Measurements from ENCODE around the gene NOS3. TPM values are rescaled to one million over a fixed set of nuclear protein-coding genes. Genes with fewer than 3 reads are reported as not detected.

Gene NOS3
- 10 to 100 TPM; 12.1 to 21.8 TPM for total RNA-seq
- 10 to 100 TPM in 2 of 6 donors, 1 to 10 TPM in 4; 7.5 to 11.3 (median 9.7) TPM for polyA plus RNA-seq (ENCODE audit: insufficient read length in 6 of 6)
- long read RNA-seq, donor 1, partial matches to known transcripts, result 0 of 1 reads
- long read RNA-seq, donor 1, other reads (novel, unspliced or antisense), result 0 of 1 reads
- long read RNA-seq, donor 2, partial matches to known transcripts, result 0 of 2 reads
- long read RNA-seq, donor 2, other reads (novel, unspliced or antisense), result 0 of 2 reads
- long read RNA-seq, donor 3, result 0 reads
- long read RNA-seq, donor 4, partial matches to known transcripts, result 1 of 4 reads
- long read RNA-seq, donor 4, other reads (novel, unspliced or antisense), result 0 of 4 reads
- long read RNA-seq, donor 5, partial matches to known transcripts, result 0 of 2 reads
- long read RNA-seq, donor 5, other reads (novel, unspliced or antisense), result 0 of 2 reads
- long read RNA-seq, donor 6, partial matches to known transcripts, result 0 of 3 reads
- long read RNA-seq, donor 6, other reads (novel, unspliced or antisense), result 0 of 3 reads
- long read RNA-seq, donor 7, partial matches to known transcripts, result 0 of 1 reads
- long read RNA-seq, donor 7, other reads (novel, unspliced or antisense), result 0 of 1 reads
- long read RNA-seq, donor 8, partial matches to known transcripts, result 0 of 3 reads
- long read RNA-seq, donor 8, other reads (novel, unspliced or antisense), result 0 of 3 reads
- long read RNA-seq, donor 9, result 0 reads
- long read RNA-seq, donor 10, partial matches to known transcripts, result 1 of 2 reads
- long read RNA-seq, donor 10, other reads (novel, unspliced or antisense), result 1 of 2 reads
- long read RNA-seq, donor 11, partial matches to known transcripts, result 0 of 1 reads
- long read RNA-seq, donor 11, other reads (novel, unspliced or antisense), result 0 of 1 reads
- long read RNA-seq, donor 12, partial matches to known transcripts, result 0 of 1 reads
- long read RNA-seq, donor 12, other reads (novel, unspliced or antisense), result 0 of 1 reads

DNA sequence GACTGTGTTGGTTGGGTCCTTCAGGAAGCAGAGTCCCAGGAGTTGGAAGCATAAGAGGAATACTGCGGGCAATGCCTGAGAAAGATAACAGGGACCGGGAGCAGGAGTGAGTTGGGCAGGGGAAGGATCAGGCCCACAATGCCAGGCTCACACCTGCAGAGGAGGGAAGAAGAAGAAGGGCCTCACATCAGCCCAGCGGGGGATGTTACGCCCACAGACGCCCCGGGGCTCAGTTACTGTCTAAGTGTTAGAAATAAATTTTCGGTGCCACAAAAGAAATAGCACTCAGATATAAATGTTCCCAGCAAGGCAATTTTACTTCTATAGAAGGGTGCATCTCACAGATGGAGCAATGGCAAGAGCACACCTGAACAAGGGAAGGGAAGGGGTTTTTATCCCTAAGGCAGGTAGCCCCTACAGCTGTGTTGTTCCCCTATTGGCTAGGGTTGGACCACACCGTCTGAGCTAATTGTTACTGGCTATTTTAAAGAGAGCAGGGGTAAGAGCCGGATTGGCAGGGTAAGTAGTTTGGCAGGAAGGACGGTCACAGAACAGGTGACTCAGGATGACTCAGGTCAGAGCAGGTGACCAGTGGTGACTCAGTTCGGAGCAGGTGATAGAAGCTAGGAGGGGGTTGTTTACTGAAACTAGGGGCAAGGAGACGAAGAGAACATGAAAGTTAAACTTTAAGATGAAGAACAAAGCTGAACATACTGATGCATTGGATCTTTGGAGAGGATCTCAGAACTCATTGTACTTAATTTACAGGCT lies at the start of gene NOS3:
Gene NOS3 (plus strand): TSS at position 602 of the 771 bp plus-strand sequence. CDS start 2,787 bp downstream, outside the sequence.
- Histone ChIP-seq H3K4me3 (no peak within 1 kb of the TSS), H3K27ac (no peak within 1 kb of the TSS), H3K9me3 (peaks cover 0 to 12% of the 10 kb centered on the region in 2 donors), H3K36me3 (no peaks in the 10 kb centered on the region), H3K4me1 (peaks cover 3 to 44% of the 10 kb centered on the region in 2 donors), H3K27me3 (peaks cover 0 to 30% of the 10 kb centered on the region in 2 donors)
- TF ChIP-seq, protein P1, sequence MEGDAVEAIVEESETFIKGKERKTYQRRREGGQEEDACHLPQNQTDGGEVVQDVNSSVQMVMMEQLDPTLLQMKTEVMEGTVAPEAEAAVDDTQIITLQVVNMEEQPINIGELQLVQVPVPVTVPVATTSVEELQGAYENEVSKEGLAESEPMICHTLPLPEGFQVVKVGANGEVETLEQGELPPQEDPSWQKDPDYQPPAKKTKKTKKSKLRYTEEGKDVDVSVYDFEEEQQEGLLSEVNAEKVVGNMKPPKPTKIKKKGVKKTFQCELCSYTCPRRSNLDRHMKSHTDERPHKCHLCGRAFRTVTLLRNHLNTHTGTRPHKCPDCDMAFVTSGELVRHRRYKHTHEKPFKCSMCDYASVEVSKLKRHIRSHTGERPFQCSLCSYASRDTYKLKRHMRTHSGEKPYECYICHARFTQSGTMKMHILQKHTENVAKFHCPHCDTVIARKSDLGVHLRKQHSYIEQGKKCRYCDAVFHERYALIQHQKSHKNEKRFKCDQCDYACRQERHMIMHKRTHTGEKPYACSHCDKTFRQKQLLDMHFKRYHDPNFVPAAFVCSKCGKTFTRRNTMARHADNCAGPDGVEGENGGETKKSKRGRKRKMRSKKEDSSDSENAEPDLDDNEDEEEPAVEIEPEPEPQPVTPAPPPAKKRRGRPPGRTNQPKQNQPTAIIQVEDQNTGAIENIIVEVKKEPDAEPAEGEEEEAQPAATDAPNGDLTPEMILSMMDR (IDR thresholded peaks at IDR 0.05), result no peak
- intact Hi-C loops (cut with DNase I), result no loop called here
- peak in 1 of 4 donors; percentile 40 for DNase-seq
- no peak for ATAC-seq

GRCh38 chr7:150941351-150942000 lies 49.3 kb upstream of the NOS3 start:
- no peak overlapping the region for H3K27ac ChIP-seq
- peaks cover 0 to 61% of the 10 kb centered on the region in 2 donors for H3K27me3 ChIP-seq
- intact Hi-C loops (cut with DNase I), result no loop called here
- peak in 2 of 4 donors; percentile 21 to 68 for DNase-seq
- no peak overlapping the region for H3K4me3 ChIP-seq
- TF ChIP-seq, protein P1 (IDR thresholded peaks at IDR 0.05), result no peak
- H3K9me3 ChIP-seq, result no peaks in the 10 kb centered on the region
- H3K36me3 ChIP-seq, result no peaks in the 10 kb centered on the region
- ATAC-seq, result no peak
- peaks cover 0 to 4% of the 10 kb centered on the region in 2 donors for H3K4me1 ChIP-seq

- no peak overlapping the region for H3K27ac ChIP-seq
- DNase-seq, result peak in 2 of 4 donors; percentile 42 to 75
- no peaks in the 10 kb centered on the region for H3K36me3 ChIP-seq
- H3K4me3 ChIP-seq, result no peak overlapping the region
- ATAC-seq, result peak; percentile 71
- TF ChIP-seq, protein P1 (IDR thresholded peaks at IDR 0.05), result no peak
- peaks cover under 1 to 61% of the 10 kb centered on the region in 2 donors for H3K27me3 ChIP-seq
- H3K9me3 ChIP-seq, result no peaks in the 10 kb centered on the region
- intact Hi-C loops (cut with DNase I), result no loop called here
- peaks cover 0 to 4% of the 10 kb centered on the region in 2 donors for H3K4me1 ChIP-seq
These were observed 48.7 kb upstream of the NOS3 start for GRCh38 chr7:150942001-150942590.

DNA sequence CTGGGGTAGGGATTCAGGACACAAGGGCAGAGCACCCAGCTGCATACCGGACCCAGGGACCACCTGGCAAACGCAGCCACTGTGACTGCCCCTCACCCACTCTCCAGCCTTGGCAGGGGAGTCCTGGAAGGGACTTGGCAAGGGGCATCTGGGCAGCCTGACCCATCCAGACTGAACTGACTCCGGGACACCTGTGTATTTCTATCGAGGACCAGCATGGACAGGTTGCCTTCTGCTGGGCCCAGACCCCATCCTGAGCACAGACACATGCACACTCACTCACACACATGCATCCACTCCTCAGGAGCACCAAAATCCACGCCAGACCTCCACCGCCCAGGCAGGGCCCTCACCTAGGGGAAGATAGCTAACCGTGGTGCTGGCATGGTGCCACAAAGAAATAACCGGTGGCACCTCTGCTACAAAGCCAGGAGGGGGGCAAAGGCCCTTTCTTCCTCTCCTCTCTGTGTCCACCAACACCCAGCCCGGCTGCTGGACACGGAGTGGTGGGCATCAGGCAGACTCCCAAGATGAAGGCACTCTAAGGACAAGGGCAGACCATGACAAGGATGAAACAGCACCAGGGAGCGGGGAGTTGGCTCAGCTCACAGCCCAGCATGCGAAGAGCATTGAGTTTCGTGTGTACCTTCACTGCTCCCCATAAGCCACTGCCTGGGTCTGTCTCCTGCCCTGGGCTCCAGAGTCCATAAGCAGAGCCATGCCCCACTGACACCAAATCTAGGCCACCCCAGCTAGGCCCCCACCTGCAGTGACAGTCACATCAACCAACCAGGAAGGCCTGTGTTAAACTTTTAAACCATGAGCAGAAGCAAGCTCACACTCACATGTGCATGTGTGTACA lies 48.0 kb upstream of the NOS3 start:
- Histone ChIP-seq H3K4me3 (no peak overlapping the region), H3K36me3 (no peaks in the 10 kb centered on the region), H3K27me3 (peaks cover 8 to 61% of the 10 kb centered on the region in 2 donors), H3K9me3 (no peaks in the 10 kb centered on the region), H3K27ac (no peak overlapping the region), H3K4me1 (peaks cover 0 to 4% of the 10 kb centered on the region in 2 donors)
- peak in 1 of 4 donors; percentile 49 for DNase-seq
- TF ChIP-seq, protein P1 (IDR thresholded peaks at IDR 0.05), result no peak
- no peak for ATAC-seq
- intact Hi-C loops (cut with DNase I), result no loop called here

Measured in left lung (tissue), 14 donors.